ENCODE measurements around the gene KRTAP12-1. TPM values are rescaled to one million over a fixed set of nuclear protein-coding genes. Genes with fewer than 3 reads are reported as not detected.

Gene KRTAP12-1
- total and polyA plus RNA-seq, 2 of the 8 experiments (the other 6 are each of a cell fraction or from before 2014, with no cell fraction given) = 0.50 to 0.73 TPM

DNA sequence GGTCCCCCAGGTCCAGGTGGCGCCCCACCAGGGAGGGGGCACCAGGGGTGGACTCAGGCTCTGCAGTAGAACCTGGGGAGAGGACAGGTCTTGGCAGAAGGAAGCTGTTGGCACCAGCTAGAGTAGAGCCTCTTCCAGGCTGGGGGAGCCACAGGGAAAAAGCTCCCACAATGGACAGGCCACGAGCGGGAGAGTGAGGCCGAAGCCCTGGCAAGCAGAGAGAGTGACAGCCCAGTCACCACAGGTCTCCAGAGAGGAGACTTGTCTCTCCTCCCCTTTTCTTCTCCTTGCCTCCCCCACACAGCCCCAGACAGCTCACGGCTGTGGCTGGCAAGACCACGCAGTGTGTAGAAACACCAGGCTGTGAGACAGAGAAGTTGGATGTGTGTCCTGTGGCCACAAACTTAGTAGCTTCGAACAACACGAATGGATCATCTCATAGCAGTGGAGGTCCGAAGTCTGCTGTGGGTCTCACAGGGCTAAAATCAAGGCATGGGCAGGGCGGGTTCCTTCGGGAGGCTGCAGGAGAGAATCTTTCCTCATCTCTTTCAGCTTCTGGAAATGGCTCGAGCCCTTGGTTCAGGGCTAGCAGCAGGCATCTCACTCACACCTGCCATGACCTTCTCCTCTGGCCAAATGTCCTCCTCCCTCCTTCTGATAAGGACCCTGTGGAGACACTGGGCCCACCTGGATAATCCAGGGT lies 30.8 kb downstream of the KRTAP12-1 start:
- no peak overlapping the region for H3K27ac ChIP-seq (ENCODE audit: low read depth, low read length)
- DNase-seq (ENCODE audit: low read depth in 1 of 2, low spot score in 2 of 2) = no peak
- ChIA-PET CTCF (ENCODE audit: partially characterized antibody) (interaction anchor here (0.6 to 1.6 kb wide), 5 partner anchors 13 to 359 kb away, joined by 3 to 4 read pairs (median 3); no protein-coding TSS in a partner anchor), POLR2A (ENCODE audit: partially characterized antibody) (no interaction called here)
- H3K23ac ChIP-seq (ENCODE audit: insufficient read length) = no peak overlapping the region
- no peak overlapping the region for H3K4ac ChIP-seq (replicated peaks; ENCODE audit: insufficient read length, low read depth, low read length)
- H2BK15ac ChIP-seq (ENCODE audit: low read length) = no peak overlapping the region
- H4K5ac ChIP-seq (ENCODE audit: insufficient read length, low read depth, low read length) = no peak overlapping the region
- no peaks in the 10 kb centered on the region; a peak in 1 of 4 replicates for H3K9me3 ChIP-seq (ENCODE audit: insufficient read depth in 2 of 2, low read depth in 1 of 2, low read length in 1 of 2)
- H3K36me3 ChIP-seq (ENCODE audit: control insufficient read depth in 2 of 4, insufficient read depth in 4 of 4, low read length in 3 of 4) = no peaks in the 10 kb centered on the region
- H3K4me1 ChIP-seq (replicated peaks in 1 of 4; ENCODE audit: control insufficient read depth in 3 of 4, insufficient read depth in 4 of 4, low read length in 3 of 4) = peaks cover 0 to 14% (median 4%) of the 10 kb centered on the region in 4 experiments; a peak in 3 of 7 replicates
- H3K56ac ChIP-seq (replicated peaks; ENCODE audit: insufficient read length, low read depth, low read length) = no peak overlapping the region
- no peak overlapping the region for H3K18ac ChIP-seq (ENCODE audit: extremely low read depth, low read length)
- no peak overlapping the region for H2BK12ac ChIP-seq (ENCODE audit: low read depth, low read length)
- no peak overlapping the region for H2BK5ac ChIP-seq (ENCODE audit: low read depth, low read length)
- H2AFZ ChIP-seq (ENCODE audit: low read length) = no peak overlapping the region
- no peak overlapping the region for H2AK5ac ChIP-seq (ENCODE audit: low read depth, low read length)
- H2BK120ac ChIP-seq (replicated peaks; ENCODE audit: low read depth, low read length) = no peak overlapping the region
- H2BK20ac ChIP-seq (ENCODE audit: low read length) = no peak overlapping the region
- H3K79me2 ChIP-seq (ENCODE audit: control insufficient read depth in 1 of 2, insufficient read depth in 2 of 2, low read length in 2 of 2) = no peaks in the 10 kb centered on the region
- H3K9ac ChIP-seq (replicated peaks in 1 of 4; ENCODE audit: extremely low read depth in 1 of 4, low read depth in 3 of 4, low read length in 3 of 4) = no peak overlapping the region
- no peaks in the 10 kb centered on the region for H3K23me2 ChIP-seq (ENCODE audit: low read depth, low read length)
- H3K4me3 ChIP-seq (ENCODE audit: extremely low read depth in 1 of 4, insufficient read depth in 2 of 4, low read depth in 3 of 4, low read length in 4 of 4) = no peak overlapping the region
- no peak overlapping the region for H4K8ac ChIP-seq (ENCODE audit: extremely low read depth, insufficient read depth, low read length)
- no peak overlapping the region for H3K4me2 ChIP-seq (ENCODE audit: insufficient read depth in 1 of 2, low read depth in 2 of 2, low read length in 2 of 2)
- no peak overlapping the region for H3K14ac ChIP-seq (ENCODE audit: insufficient read length)
- 82% methylated on average over 12 of the region's 12 CpGs; no CpG with 5 or more reads in 1 of the 2 experiments for WGBS, 2 experiments (ENCODE audit: extremely low coverage in 1 of 2, insufficient coverage in 1 of 2, insufficient read length in 1 of 2, insufficient replicate concordance in 2 of 2, low coverage in 1 of 2, low lambda C conversion rate in 2 of 2, missing lambda C conversion rate in 1 of 2)
- peaks cover 0 to 2% (median 0%) of the 10 kb centered on the region in 4 experiments; a peak in 1 of 7 replicates for H3K27me3 ChIP-seq (replicated peaks in 1 of 4; ENCODE audit: control insufficient read depth in 3 of 4, extremely low read depth in 1 of 4, insufficient read depth in 3 of 4, low read length in 3 of 4)
- no peaks in the 10 kb centered on the region; the same call in 1 of the 2 replicates for H3K79me1 ChIP-seq (ENCODE audit: low read depth, low read length)
- peak overlapping the region; percentile 39 for H4K91ac ChIP-seq (replicated peaks; ENCODE audit: insufficient read length, low read length)
- no peak for FAIRE-seq
- H4K20me1 ChIP-seq (replicated peaks in 1 of 2; ENCODE audit: control insufficient read depth in 1 of 2, insufficient read depth in 2 of 2, low read length in 2 of 2) = no peaks in the 10 kb centered on the region
- no peak for TF ChIP-seq SIX5 (IDR thresholded peaks at IDR 0.05; ENCODE audit: low read depth, low read length)
- TF ChIP-seq TEAD4 (IDR thresholded peaks at IDR 0.05; ENCODE audit: low read depth, low read length) = no peak
- TF ChIP-seq RAD21 (IDR thresholded peaks at IDR 0.05 in 1 of 2, conservative IDR thresholded peaks at IDR 0.05 in 1 of 2; ENCODE audit: low read depth in 2 of 2, low read length in 2 of 2) = no peak
- no peak for TF ChIP-seq EZH2 (IDR thresholded peaks at IDR 0.05; ENCODE audit: low read depth, low read length, severe bottlenecking)
- no peak for TF ChIP-seq RNF2 (IDR thresholded peaks at IDR 0.05; ENCODE audit: borderline replicate concordance, low read depth, low read length, missing control alignments, poor library complexity, severe bottlenecking)
- no peak for TF ChIP-seq MAFK (IDR thresholded peaks at IDR 0.05; ENCODE audit: low read depth, low read length)
- no peak for TF ChIP-seq TCF12 (IDR thresholded peaks at IDR 0.05; ENCODE audit: low read depth, low read length)
- no peak for TF ChIP-seq SRF (IDR thresholded peaks at IDR 0.05; ENCODE audit: low read depth, low read length)
- TF ChIP-seq TAF1 (IDR thresholded peaks at IDR 0.05; ENCODE audit: low read depth, low read length) = no peak
- TF ChIP-seq, protein P1, sequence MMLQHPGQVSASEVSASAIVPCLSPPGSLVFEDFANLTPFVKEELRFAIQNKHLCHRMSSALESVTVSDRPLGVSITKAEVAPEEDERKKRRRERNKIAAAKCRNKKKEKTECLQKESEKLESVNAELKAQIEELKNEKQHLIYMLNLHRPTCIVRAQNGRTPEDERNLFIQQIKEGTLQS (IDR thresholded peaks at IDR 0.05; ENCODE audit: insufficient read depth, low read depth, low read length) = no peak
- no peak for TF ChIP-seq YY1 (IDR thresholded peaks at IDR 0.05; ENCODE audit: low read depth, low read length)
- TF ChIP-seq EGR1 (IDR thresholded peaks at IDR 0.05; ENCODE audit: borderline replicate concordance, low read depth, low read length) = no peak

Data from H1 (cell line).